ENCODE results near the gene SNRK. TPM values are rescaled to one million over a fixed set of nuclear protein-coding genes. Genes with fewer than 3 reads are reported as not detected.

The SNRK gene, protein sequence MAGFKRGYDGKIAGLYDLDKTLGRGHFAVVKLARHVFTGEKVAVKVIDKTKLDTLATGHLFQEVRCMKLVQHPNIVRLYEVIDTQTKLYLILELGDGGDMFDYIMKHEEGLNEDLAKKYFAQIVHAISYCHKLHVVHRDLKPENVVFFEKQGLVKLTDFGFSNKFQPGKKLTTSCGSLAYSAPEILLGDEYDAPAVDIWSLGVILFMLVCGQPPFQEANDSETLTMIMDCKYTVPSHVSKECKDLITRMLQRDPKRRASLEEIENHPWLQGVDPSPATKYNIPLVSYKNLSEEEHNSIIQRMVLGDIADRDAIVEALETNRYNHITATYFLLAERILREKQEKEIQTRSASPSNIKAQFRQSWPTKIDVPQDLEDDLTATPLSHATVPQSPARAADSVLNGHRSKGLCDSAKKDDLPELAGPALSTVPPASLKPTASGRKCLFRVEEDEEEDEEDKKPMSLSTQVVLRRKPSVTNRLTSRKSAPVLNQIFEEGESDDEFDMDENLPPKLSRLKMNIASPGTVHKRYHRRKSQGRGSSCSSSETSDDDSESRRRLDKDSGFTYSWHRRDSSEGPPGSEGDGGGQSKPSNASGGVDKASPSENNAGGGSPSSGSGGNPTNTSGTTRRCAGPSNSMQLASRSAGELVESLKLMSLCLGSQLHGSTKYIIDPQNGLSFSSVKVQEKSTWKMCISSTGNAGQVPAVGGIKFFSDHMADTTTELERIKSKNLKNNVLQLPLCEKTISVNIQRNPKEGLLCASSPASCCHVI
- total RNA-seq (2014; rRNA removed; shearing (Covaris generic)), result 13.7 and 15.2 TPM in 2 replicates
- polyA plus RNA-seq (2015; cell fraction: cytosol; rRNA removed), result 8.9 and 12.2 TPM in 2 replicates
- 17.5 and 18.7 TPM in 2 replicates for polyA plus RNA-seq (2015; cell fraction: nucleus; rRNA removed)

DNA sequence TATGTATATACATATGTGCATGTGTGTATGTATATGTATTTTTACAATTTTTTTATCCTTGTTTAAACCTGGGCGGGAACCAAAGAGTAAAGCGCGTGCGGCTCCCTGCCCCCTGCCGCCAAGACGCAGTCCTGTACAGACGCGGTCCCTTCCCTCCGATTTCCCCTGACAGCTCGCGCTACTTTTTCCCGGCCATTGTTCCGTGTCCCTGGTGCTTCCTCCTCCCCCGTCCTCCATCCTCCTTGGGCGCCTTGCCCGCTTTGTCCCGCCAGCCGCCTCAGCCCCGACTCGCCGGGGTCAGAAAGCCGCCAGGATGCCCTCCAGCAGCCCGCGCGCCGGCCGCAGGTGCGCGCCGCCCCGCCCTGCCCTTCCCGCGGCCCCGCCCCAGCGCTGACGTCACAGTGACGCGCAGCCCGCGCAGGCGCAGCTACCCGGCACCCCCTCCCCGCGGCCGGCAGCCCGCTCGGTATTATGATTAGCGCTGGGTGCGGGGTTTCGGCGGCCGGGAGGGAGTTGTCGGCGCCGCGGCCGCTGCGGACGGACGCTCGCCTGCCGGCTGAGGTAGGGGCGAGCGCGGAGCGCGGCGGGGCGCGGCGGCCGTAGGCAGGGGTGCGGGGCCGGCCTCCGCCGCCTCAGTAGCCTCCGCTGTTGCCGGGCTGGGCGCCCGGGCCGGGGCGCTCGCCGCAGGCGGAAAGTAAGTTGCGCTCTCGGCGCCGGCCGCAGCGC, at the start of gene SNRK:
SNRK (plus strand) TSS at position 426 of the 726 bp plus-strand sequence. CDS start 16,664 bp downstream, outside the sequence.
- DNase-seq (ENCODE audit: low read depth), result peak; percentile 66

DNA sequence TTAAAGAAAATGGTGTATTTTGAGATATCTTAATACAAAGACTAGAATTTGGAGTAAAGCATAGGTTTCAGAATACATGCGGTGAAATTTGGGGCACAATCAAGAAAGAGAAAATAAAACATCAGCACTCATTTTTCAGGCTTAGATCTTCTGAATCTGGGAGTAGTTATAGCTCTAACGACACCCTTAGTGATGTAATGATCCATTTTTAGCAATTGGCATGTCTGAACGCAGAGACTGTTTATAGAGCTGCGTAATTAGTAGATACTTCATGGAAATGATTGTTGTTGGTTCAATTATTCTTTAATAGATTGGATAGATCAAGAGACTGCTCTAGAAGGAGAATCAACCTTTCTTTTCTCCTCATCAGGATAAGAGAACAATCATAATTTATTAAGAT, 47.5 kb upstream of the SNRK start:
- DNase-seq (ENCODE audit: low read depth), result no peak

DNA sequence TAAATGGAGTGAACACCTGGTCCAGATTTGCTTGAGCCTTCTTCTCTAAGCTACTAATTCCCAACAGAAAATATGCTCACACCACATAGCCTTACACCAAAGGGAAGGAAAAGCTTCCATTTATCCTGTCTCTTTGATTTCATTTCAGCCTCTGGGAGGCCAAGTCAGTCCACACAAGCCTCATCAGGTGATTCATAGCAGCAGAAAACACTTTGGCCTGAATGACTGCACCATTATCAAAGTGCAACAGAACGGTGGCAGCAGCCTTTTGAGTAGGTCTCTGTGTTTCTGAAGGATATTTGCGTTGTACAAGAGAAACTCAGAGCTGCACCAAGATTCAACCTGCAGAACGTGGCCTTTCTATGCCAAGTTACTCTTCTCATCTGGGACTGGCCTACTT, 46.6 kb upstream of the SNRK start:
- no peak for DNase-seq (ENCODE audit: low read depth)

DNA sequence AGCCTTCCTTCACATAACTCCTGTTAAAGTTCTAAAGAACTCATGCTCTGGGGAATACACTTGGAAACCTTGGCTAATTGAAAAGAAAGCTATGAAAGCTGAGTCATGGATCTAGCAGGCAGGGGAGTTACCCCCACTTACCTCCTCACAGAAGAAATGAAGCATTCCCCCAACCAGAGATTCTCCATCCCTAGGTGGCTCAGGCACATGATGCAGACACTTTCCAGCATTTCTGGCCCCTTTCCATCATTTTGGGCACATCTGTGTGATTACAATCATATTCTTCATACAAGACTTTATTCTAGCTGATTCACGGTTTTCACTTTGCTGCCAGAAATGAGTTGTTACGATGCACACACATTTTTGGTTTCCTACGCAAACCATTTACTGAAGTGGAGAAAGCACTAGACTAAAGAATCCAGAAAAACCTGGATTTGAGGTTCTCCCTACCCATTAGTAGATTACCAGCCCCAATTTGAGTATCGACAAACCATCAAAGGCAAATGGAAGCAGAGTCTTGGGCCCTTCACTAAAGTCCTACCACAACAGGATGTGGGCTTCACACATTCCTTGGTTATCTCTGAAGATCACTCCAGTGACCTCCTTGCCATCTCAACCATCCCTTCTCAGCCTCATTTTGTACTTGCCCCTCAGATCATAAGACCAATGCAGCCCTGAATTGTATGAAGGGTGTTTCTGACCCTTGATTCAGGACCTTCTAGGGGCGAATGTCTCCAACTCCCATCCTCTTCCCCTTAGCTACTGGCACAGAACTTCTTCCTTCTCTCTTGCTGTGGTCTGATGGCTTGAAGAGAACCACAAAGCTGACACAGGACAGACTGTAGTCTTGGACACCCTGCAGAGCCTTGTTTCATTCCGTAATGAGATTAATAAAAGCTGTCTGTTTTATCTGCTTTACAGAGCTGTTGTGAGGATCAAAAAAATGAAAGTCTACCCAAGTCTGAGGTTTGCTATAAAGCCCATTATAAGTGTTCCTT, 42.5 kb upstream of the SNRK start:
- no peak for DNase-seq (ENCODE audit: low read depth)

DNA sequence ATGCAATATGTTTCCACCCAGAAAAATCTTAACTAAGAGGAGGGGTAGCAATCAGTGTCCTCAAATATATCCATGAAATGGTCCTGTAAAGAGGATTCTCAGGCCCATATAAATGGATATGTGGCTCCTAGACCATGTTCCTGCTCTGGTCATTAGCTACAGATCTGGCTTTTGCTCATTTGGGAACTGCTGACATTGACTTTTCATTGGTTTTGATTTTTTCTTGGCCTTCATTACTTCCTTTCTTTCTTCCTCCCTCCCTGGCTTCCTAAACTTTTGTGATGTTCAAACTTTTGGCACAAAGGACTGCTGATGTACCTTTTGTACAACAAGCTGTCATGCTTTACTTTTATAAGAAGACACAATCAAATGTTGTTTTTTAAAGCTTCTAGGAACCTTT, 41.6 kb upstream of the SNRK start:
- no peak for DNase-seq (ENCODE audit: low read depth)

DNA sequence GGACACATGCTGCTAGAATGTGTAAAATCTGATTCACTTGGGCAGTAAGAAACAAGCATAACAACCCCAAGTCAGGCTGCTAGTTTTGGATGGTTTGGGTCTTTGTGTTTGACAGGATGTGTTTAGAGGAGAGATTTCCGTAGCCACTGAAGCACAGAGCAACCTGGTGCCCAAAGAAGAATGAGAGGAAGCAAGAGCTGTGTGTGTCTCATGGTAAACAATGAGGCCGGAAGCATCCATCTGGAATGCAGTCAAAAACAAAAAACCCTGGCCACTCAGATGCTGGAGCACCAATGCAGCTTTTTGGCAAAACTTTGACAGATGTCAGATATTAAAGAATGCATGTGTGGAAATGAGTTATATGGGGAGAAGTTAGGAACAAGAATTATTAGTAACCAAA, 39.4 kb upstream of the SNRK start:
- no peak for DNase-seq (ENCODE audit: low read depth)

DNA sequence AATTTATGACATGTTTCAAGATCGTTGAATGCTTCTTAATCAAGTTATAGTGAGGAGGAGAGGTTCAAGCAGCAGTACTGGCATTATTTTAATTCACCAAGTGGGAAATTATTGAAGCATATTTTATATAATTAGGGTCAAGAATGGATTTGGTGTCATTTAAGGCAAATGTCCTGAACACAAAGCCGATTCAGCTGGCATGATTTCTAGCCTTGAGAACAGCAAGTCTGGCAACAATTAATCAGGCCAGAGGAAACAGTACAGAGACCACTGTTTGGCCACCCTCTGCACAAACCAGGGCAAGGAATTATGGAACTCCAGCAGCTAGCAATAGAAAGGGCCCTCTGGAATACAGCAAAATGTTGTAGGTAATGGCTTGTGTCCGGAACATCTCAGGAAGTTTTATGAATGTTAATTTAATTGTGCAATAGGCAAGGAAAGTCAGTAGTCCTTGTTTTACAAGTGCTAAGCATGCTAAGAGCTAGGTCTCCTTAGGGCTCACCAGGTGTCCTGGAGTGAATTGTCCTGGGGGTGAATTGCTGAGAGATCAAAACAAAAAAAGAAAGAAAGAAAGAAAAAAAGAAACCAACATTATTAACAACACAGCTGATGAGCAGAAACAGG, 38.7 kb upstream of the SNRK start:
- no peak for DNase-seq (ENCODE audit: low read depth)

DNA sequence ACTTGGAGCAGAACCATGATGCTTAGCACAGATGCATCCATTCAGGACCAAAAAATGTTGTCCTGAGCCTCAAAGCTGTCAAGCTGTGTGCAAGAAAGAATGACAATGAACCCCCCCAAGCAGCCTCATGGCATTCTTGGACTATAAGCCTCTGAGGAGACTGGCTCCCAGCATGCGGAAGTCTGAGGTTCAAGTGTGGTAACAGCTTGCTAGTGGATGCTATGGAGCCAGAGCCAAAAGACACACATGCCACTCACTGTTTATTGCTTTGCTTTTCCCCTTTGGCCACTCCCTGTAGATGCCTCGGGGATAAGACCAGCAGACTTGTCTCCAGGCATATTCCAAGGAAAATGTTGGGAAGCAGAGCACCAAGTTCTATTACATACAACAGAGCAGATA, 38.2 kb upstream of the SNRK start:
- DNase-seq (ENCODE audit: low read depth), result no peak

DNA sequence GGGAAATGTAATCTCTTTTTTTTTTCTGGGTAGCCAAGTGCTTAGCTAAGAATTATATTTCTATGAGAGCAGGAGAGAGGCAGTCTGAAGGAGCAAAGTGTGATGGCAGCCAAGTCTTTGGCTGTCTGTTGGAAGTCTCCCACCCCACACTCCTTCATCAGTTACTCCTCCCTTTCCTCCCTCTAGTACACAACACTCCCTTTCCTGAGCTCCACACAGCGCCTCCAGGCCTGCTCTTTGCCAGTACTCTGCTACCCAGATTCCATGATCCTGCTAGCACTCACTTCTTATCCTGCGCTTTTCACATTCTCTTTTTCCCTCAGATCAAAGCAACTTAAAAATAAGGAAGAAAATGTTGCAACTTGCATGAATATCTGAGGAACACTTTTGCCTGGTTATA, 37.4 kb upstream of the SNRK start:
- DNase-seq (ENCODE audit: low read depth), result no peak

DNA sequence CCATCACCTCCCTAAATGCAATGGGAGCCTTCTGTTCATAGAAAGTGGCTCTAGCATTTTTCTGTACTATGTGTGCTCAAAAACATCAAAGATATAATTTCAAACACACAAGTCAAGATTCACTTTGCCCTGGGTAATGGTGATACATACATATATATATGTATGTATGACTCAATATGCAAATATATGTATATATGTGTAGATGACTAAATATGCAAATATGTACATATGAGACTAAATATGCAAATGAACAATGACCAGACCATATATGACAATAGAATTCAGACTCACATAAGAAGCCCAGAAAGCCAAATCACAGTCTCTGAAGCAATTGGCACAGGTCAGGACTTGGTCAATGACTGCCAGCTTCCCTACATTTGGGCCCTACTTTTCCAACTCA, 36.9 kb upstream of the SNRK start:
- DNase-seq (ENCODE audit: low read depth), result no peak

DNA sequence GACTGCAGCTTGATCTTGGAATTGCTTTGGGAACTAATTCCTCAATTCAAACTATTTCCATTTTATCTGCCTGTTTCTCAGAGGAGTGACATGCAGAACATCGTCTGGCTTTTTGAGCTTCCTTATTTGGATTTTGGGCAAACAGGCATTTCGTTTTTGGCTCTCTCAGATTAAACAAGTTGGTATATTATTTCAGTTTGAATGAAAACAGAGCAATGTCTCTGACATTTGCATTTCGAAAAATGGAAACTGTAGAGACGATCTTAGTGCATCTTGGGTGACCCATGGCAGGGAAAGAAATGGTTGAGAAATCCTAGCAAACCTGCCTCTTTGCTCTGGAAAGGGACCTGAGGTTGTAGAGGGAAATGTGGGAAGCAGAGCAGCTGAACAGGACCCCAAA, 33.0 kb upstream of the SNRK start:
- DNase-seq (ENCODE audit: low read depth), result no peak

DNA sequence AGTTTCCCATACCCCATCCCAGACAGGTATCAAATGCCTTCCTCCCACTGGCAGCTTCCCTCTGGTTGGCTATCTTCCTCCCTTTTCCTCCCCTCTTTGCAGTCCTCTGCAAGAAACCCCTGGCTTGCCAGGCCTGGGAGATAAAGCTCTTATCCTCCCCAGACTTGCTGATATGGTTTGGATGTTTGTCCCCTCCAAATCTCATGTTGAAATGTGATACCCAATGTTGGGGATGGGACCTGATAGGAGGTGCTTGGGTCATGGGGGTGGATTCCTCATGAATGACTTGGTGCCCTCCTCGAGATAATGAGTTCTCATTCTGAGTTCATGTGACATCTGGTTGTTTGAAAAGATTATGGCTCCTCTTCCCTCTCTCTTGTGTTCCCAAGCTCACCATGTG, 32.2 kb upstream of the SNRK start:
- no peak for DNase-seq (ENCODE audit: low read depth)

DNA sequence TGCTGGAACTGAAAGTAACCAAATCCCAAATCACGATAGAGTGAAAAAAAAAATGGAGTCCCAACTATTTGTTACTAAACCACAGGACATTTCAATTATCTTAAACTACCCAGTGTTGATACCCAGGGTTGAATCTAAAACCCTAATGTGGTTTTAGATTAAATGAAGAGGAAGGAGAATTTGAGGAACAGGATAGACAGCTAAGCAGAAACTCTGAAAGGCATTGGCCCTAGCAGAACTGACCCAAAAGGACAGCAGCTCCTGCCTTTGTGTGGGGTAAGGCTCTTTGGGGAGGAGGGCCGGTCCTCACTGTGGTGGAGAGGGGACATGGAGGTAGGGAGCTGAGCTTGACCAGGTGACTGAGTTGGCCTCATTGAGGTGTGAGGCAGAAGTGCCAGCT, 30.7 kb upstream of the SNRK start:
- no peak for DNase-seq (ENCODE audit: low read depth)

DNA sequence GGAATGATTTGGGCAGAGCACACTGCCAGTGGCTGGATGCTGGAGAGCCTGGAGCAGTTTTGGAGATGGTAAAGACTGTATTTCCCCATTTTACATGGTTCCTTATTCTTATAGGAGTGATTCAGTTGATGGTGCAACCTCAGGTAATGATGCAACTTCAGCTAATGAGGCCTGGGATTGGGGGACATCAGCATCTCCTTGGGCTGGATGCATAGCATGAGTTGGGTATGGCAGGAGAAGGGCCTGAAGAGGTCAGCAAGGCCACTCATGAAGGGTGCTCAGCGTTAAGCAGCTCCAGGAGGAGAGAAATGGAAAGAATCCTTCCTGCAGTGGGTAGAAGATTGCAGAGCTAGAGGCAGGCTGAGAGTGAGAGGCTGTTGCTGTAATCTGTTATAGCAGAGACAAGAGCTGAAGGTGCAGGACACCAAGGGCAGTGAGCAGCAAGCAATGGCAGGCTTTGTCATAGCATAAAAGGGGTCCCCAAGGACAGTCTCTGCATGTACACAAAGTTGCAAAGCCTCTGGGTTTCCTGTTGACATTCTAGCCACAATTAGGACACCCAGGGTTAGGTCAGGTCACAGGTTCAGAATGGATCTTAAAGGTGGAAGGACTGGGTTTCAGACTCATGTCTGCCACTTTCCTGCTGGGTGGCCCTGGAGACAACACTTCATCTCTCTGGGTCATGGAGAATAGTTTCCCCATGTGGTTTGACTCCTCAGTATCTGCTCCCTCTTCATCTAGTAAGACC, 29.5 kb upstream of the SNRK start:
- no peak for DNase-seq (ENCODE audit: low read depth)

DNA sequence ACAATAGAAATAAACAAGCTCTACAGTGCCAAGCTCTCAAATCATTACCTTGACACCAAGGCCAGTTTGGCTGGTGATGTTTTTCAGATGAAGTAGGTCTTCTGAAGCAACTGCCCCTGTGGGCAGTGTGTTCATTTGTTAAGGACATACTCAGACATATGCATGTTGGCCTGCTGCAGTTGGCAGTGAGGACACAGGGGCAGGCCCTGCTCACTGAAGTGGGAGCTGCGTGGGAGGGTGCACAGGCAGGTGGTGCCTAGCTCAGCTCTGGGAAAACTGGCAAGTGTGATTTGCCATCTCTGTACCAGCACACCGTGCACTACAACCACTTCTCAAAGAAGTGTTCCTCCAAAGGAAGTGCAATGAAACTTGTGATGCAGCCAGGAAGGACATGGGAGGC, 28.5 kb upstream of the SNRK start:
- DNase-seq (ENCODE audit: low read depth), result no peak

DNA sequence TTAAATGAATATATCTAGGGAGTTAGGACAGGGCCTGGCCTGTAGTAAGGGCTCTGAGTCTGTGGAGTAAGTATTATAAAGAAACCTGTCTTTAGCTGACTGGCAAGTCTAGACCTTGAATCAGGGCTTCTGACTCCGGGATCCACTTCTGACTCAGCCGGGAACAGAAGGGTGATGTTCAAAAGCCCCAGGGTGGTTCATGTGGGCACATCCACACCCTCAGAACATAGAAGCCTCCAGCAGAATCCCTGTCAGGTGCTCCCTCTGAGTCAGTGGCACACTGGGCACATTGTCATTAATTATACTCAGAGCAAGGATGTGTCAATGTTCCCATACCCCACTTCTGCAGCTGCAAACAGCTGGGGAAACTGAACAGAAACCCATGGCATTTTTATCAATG, 26.7 kb upstream of the SNRK start:
- peak; percentile 61 for DNase-seq (ENCODE audit: low read depth)

DNA sequence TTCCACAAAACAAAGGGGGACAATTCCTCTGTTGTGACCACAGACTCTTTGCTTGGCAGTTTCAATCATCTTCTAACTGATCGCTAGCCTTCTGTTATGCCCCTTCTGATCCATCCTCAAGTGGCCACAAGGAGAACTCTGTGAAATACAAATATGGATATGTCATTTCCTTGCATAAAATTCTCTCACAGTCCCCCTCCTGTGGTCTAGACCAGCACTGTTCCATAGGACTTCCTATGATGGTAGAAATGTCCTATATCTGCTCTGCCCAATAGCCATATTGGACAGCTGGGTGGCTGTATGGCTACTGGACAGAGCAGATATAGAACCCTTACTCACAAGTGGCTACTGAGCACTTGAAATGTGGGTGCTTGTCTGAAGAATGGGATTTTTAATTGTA, 25.9 kb upstream of the SNRK start:
- DNase-seq (ENCODE audit: low read depth), result peak; percentile 33

DNA sequence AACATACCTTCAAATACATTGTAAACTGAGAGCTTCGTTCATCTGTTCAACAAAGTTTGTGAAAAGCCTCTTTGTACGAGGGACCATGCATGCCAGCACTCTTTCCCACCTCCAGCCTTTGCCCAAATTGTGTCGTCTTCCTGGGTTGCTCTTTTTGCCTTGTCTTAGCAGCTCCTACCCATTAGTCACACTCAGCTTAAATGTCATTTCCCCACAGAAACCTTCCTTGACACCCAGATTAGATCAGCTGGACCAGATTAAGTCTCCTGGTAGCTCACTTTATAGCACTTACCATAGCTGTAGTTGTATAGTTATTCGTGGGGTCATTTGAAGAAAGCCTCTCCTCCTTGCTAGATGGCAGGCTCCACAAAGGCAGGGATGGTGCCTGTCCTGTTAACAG, 24.1 kb upstream of the SNRK start:
- DNase-seq (ENCODE audit: low read depth), result no peak

DNA sequence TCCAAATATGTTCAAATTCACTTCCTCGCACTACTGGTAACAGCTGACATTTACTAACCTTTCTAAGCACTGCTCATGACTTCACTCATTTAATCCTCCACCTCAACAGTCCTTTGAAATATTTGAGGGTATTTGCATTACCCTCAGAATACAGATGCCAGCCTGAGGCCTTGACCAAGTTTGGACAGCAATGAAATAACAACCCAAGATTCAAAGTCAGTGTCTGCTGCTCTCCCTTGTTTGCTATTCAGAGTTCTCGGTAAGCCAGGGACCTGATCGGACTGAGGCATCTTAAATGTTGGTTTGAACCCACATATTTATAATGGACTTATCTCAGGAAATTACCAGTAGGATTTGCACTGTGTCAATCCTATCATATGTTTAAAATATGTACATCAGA, 19.9 kb upstream of the SNRK start:
- no peak for DNase-seq (ENCODE audit: low read depth)

All from HT1080 (cell line).